Measurements from ENCODE around the gene CCT7. TPM values are rescaled to one million over a fixed set of nuclear protein-coding genes. Genes with fewer than 3 reads are reported as not detected.
"Not testable (repeated sequence)": the region's sequence is repeated elsewhere in the genome, so short reads cannot be mapped to it uniquely, and the experiment has no call there.

CCT7 gene
- 100 to 1,000 TPM in 11 of 12 donors, not detected in 1; 167 to 224 (median 189) TPM for polyA plus RNA-seq (ENCODE audit: insufficient read length in 12 of 12)
- long read RNA-seq, donor 1, transcript CCT7-201 (12 exons, 1,916 nt) = major isoform, 38 of 158 reads
- long read RNA-seq, donor 1, partial matches to known transcripts = 117 of 158 reads
- long read RNA-seq, donor 1, other reads (novel, unspliced or antisense) = 0 of 158 reads
- long read RNA-seq, donor 2, transcript CCT7-201 (12 exons, 1,916 nt) = major isoform, 69 of 95 reads
- long read RNA-seq, donor 2, partial matches to known transcripts = 21 of 95 reads
- long read RNA-seq, donor 2, other reads (novel, unspliced or antisense) = 0 of 95 reads
- long read RNA-seq, donor 3, transcript CCT7-201 (12 exons, 1,916 nt) = major isoform, 17 of 60 reads
- long read RNA-seq, donor 3, partial matches to known transcripts = 41 of 60 reads
- long read RNA-seq, donor 3, other reads (novel, unspliced or antisense) = 0 of 60 reads
- long read RNA-seq, donor 4, transcript CCT7-201 (12 exons, 1,916 nt) = major isoform, 15 of 49 reads
- long read RNA-seq, donor 4, partial matches to known transcripts = 31 of 49 reads
- long read RNA-seq, donor 4, other reads (novel, unspliced or antisense) = 0 of 49 reads
- long read RNA-seq, donor 5, transcript CCT7-201 (12 exons, 1,916 nt) = major isoform, 72 of 195 reads
- long read RNA-seq, donor 5, transcript CCT7-211 (4 exons, 527 nt) = minor isoform, 6 of 195 reads
- long read RNA-seq, donor 5, partial matches to known transcripts = 116 of 195 reads
- long read RNA-seq, donor 5, other reads (novel, unspliced or antisense) = 0 of 195 reads
- long read RNA-seq, donor 6, transcript CCT7-201 (12 exons, 1,916 nt) = major isoform, 24 of 71 reads
- long read RNA-seq, donor 6, partial matches to known transcripts = 43 of 71 reads
- long read RNA-seq, donor 6, other reads (novel, unspliced or antisense) = 0 of 71 reads
- long read RNA-seq, donor 7, transcript CCT7-201 (12 exons, 1,916 nt) = major isoform, 29 of 47 reads
- long read RNA-seq, donor 7, partial matches to known transcripts = 18 of 47 reads
- long read RNA-seq, donor 7, other reads (novel, unspliced or antisense) = 0 of 47 reads
- long read RNA-seq, donor 8, transcript CCT7-201 (12 exons, 1,916 nt) = major isoform, 60 of 190 reads
- long read RNA-seq, donor 8, partial matches to known transcripts = 126 of 190 reads
- long read RNA-seq, donor 8, other reads (novel, unspliced or antisense) = 0 of 190 reads
- long read RNA-seq, donor 9, transcript CCT7-201 (12 exons, 1,916 nt) = major isoform, 12 of 100 reads
- long read RNA-seq, donor 9, partial matches to known transcripts = 87 of 100 reads
- long read RNA-seq, donor 9, other reads (novel, unspliced or antisense) = 0 of 100 reads
- long read RNA-seq, donor 10, transcript CCT7-201 (12 exons, 1,916 nt) = major isoform, 53 of 113 reads
- long read RNA-seq, donor 10, partial matches to known transcripts = 55 of 113 reads
- long read RNA-seq, donor 10, other reads (novel, unspliced or antisense) = 0 of 113 reads
- long read RNA-seq, donor 11, transcript CCT7-201 (12 exons, 1,916 nt) = major isoform, 49 of 147 reads
- long read RNA-seq, donor 11, partial matches to known transcripts = 91 of 147 reads
- long read RNA-seq, donor 11, other reads (novel, unspliced or antisense) = 0 of 147 reads

GRCh38 chr2:73233932-73234832 is at the start of gene CCT7:
TSS of gene CCT7 (plus strand) at chr2:73234308. CDS start at chr2:73234379, 71 bp downstream.
- DNase-seq = peak; percentile 93

DNA sequence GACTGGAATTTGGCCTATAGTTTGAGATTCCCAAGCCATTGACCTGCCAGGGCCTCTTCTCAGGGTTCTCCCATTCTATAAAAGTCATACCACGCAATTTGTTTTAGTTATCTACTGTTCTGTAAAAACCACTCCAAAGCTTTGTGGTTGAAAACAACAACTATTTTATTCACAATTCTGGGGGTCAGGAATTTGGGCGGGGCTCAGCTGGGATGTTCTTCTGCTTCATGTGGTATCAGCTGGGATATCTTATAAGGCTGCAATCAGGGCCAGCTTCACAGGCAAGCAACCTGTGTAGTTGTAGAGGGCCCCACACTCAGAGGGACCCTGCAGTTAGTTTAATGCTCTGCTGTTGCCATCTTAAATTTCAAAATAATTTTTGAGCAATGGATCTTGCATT is 48.1 kb upstream of the CCT7 start:
- no peak for DNase-seq

GRCh38 chr2:73187549-73187948 is 46.6 kb upstream of the CCT7 start:
- no peak for DNase-seq

- DNase-seq = no peak
Observed at GRCh38 chr2:73197579-73197978, 36.5 kb upstream of the CCT7 start.

GRCh38 chr2:73200281-73200680 is 33.8 kb upstream of the CCT7 start:
- DNase-seq = not testable (repeated sequence)

- no peak for DNase-seq
Observed at GRCh38 chr2:73202156-73203054, 31.7 kb upstream of the CCT7 start, which contains the start of gene NOTO. TSS of gene NOTO (plus strand) at chr2:73202574. CDS start at chr2:73202667, 93 bp downstream.

DNA sequence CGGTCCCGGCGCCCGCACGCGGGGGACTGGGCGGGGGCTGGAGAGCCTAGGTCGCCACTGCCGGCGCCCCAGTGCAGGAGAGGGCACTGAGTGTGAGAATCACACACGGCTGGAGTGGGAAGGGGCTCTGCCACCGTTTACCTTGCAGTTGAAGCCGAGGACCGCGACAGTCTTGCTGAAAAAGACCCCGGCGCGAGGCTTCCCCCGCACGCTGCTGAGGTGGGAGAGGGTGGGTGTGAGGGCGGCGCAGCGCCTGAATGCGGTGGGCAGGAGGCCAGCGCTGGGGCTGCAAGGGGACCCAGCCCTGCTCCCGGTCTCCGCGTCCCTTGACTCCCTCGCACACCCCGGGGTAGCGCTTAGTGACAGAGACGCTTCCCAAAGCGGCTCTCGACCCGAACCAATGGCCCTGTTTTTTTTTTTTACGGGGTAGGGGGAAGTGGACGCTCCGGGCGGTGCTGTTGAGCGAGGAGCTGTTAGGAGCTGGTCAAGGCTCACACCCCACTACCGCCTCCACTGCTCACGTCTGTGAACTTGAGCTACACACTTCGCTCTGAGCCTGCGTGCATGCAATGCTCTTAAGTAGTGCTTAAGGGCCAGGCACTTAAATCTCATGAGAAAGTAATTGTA is 30.9 kb upstream of the CCT7 start:
- no peak for DNase-seq

DNA sequence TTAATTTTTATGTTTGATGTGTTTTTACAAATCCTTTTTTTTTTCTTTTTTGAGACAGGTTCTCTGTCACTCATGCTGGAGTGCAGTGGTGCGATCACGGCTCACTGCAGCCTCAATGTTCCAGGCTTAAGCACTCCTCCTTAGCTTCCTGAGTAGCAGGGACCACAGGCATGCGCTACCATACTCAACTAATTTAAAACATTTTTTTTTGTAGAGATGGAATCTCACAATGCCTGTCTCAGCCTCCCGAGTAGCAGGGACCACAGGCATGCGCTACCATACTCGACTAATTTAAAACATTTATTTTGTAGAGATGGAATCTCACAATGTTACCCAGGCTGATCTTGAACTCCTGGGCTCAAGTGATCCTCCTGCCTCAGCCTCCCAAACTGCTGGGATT is 28.5 kb upstream of the CCT7 start:
- no peak for DNase-seq

- no peak for DNase-seq
Observed at GRCh38 chr2:73208258-73208657, 25.9 kb upstream of the CCT7 start.

DNA sequence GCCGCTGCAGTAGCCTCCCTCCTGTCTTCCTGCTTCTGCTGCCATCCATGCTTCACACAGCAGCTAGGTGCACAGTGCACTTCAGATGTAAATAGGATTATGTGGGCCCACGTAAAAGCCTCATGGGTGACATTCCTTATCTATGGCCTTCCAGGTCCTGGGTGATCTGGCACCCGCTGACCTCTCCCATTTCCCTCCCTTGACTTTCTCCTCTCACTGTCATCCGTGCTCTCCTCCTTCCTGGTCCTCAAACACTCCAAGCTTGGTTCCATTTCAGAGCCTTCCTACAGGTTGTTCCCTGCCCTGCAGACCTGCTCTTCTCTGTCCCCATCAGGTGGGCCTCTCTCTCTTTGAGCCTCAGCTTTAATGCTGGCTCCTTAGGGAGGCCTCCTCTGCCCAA is 24.1 kb upstream of the CCT7 start:
- DNase-seq = no peak

GRCh38 chr2:73210696-73211095 is 23.4 kb upstream of the CCT7 start:
- no peak for DNase-seq

GRCh38 chr2:73212098-73212447 is 22.0 kb upstream of the CCT7 start:
- DNase-seq = no peak

DNA sequence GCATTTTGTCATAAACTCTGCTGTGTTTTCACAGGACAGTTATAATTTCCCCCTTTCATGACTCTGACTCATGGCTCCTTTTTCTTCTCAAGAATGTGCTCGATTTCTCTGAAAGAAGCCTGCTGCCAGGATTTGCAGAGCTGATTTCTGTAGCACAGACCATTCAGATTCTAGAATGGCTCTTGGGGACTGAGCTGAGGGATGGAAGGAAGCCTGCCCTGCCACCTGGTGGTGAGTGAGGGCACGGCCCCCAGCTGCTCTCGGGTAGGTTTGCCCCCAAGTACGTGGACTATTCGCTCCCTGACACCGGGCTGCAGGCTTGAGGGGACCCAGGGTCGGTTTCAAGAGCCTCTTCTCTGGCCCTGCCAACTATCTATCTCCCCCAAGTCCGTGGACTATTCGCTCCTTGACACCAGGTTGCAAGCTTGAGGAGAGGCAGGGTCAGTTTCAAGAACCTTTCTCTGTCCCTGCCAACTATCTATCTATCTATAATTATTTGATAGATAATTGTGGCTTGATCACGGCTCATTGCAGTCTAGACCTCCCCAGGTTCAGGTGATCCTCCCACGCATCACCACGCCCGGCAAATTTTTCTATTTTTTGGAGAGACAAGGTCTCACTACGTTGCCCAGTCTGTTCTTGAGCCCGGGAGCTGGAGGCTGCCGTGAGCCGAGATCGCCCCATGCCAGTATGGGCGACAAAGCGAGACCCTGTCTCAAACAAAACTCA is 21.5 kb upstream of the CCT7 start:
- DNase-seq = peak; percentile 49

DNA sequence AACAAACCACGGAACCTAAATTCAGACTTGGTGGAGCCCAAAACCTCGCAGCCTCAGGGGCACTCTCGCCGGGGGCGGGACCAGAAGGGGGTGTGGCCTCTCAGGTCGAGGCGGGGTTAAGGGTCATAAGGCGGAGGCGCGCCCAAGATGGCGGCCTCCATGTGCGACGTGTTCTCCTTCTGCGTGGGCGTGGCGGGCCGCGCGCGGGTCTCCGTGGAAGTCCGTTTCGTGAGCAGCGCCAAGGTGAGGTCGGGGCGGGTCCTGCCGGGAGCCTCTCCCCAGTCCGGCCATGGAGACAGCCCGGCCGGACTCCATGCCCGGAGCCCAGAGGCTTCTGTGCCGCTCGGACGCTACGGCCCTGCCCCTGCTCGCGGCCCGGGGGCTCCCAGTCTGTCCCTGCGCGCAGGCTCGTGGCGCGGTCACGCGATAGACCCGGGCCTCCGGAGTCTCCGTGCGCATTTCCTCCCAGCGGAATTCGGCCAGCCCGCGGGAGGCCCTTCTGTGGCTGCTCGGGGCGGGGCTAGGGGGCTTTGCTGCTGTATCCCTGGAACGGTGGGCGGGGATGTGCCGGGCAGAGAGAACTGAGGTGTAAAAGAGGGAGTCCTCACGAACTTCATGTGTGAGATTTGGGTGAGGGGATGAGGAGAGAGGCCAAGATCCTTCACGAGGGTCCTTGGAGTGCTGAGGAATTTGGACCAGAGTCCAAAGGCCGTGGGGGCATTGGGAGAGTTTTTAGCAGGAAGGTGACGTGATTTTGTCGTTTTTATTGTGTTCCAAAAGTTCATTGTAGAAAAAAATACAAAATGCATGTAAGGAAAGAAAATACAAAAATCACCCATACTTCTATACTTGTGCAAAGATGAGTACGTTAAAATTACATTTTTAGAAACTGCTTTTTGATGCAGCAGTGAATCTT is 19.7 kb upstream of the CCT7 start, which contains the start of gene SMYD5:
SMYD5 (plus strand) TSS at position 126 of the 916 bp plus-strand sequence; CDS start at position 148, 22 bp downstream.
- peak; percentile 84 for DNase-seq

DNA sequence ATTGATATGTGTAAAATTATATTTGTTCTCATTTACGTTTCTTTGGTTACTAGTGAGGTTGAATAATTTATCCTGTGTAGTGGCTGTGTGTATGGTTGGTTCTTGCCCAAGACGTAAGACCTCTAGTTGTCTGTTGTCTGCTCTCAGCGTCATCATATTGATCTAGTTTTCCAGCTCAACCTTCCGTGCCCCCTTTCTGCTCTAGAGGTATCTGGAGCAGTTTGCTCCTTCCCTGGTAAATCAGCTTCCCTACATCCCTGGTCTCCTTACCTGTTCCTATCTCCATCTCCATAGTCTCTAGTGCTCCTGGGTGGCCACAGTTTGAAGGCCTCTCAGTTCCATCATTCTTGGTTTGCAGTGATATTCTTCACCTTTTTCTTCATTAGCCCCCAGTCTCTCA is 18.9 kb upstream of the CCT7 start:
- no peak for DNase-seq

- no peak for DNase-seq
Observed at GRCh38 chr2:73217160-73217559, 16.9 kb upstream of the CCT7 start.
